GM12801 (cell line): Measurements from ENCODE around the gene JMJD8.

Source experiments
- TF ChIP-seq, protein P1 (sequence below): IDR thresholded peaks from one replicate; pipeline ENCODE4 v1.5.1; 2011; ENCODE audit warnings: control low read depth; ENCODE audit not compliant: insufficient read length; ENCODE audit errors: extremely low read depth

The JMJD8 gene

DNA sequence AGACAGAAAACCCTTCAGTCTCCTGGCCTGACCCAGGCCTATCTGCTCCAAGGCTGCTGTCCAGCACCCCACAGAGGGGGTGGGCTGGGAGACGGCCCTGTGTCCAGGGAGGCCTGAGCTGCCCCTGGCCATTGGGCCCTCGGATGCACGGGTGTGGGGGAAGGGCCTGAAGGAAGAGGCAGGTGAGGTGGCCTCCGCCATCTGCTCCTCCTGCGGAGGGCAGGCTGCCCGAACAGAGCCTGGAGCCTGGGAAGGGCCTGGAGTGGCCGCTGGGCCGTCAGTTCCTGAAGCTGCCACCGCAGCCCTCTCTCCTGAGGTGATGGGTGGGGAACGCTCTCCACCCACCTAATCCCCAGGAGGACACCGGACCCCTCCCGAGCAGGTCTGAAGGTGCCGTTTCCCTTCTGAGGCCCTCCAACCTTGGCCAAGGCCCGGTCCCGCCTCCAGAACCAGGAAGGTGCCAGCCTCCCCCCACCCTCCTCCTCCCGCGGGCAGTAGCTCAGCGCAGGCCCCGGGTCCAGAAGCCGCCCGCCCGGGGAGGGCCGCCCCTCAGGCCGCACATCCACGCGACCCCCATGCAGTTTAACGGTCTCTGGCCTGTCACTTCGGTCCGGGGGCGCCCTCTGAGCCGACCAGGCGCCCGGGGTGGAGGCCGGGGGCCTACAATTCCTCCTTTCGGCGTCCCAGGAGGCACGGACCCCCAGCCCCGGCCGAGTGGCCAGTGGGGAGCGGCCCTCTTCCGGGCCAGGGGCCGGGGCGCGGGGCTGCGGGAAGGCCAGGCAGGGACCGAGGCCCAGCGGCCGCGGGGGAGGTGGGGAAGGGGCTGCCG is 20.6 kb upstream of the JMJD8 start:
- TF ChIP-seq, protein P1, sequence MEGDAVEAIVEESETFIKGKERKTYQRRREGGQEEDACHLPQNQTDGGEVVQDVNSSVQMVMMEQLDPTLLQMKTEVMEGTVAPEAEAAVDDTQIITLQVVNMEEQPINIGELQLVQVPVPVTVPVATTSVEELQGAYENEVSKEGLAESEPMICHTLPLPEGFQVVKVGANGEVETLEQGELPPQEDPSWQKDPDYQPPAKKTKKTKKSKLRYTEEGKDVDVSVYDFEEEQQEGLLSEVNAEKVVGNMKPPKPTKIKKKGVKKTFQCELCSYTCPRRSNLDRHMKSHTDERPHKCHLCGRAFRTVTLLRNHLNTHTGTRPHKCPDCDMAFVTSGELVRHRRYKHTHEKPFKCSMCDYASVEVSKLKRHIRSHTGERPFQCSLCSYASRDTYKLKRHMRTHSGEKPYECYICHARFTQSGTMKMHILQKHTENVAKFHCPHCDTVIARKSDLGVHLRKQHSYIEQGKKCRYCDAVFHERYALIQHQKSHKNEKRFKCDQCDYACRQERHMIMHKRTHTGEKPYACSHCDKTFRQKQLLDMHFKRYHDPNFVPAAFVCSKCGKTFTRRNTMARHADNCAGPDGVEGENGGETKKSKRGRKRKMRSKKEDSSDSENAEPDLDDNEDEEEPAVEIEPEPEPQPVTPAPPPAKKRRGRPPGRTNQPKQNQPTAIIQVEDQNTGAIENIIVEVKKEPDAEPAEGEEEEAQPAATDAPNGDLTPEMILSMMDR = no peak

DNA sequence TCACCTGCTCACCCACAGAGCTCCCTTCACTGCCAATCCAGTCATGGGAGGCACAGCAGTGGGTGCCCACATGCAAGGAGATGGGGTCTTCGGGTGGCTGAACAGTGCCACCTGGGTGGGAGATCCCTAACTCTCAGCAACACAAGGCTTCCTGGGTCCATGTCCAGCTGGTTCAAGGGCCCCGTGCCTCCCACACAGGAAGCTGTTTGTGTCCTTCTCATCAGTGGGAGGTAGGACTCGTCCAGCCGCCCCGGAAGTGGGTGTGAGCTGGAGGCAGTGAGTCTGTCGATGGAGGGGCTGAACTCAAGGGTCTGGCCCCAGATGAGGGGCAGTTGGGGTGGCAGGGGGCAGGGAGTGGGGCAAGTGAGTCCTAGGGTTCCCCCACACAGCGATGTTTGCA is 19.9 kb upstream of the JMJD8 start:
- TF ChIP-seq, protein P1 = no peak

- TF ChIP-seq, protein P1 = no peak
Observed at GRCh38 chr16:703406-703805, 19.3 kb upstream of the JMJD8 start.

- TF ChIP-seq, protein P1 = no peak
Observed at GRCh38 chr16:702341-702740, 18.2 kb upstream of the JMJD8 start.

DNA sequence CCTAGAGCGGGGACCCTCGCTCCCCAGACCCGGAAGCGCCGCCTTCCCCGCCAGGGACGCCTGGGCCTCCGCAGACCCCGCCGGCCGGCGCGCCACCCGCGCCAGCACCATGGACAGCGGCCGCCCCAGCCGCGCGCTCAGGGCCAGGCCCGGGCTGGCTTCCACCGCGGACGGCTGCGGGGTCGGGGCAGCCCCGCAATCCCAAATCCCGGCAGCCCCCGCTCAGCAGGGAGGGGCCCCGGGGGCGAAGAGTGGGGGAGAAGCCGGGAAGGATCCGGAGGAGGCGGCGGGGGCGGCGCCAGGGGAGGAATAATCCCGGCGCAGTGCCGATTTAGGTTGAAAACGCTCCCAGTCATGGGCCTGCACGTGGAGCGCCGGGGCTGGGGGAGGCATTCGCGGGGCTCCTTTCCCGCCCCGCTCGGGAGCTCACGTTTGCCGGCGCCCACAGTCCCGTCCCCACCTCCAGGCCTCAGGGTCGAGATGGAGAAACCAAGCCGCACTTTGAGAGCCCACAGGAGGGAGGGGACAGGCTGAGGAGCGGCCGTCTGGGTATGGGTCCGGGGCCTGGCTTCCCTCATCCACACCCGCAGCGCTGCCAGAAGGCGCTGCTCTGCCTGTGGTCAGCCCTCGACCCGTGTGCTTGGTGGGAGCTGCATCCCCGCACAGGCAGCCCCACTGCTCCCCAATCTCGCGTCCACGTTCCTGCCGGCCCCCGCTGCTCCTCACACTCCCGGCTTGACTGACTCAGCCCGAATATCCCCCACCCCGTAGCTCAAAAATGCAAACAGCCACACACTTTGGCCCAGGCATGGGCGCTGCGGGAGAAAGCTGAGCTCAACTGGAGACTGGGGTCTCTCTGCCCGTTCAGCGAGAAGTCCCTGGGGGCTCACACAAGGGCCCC is 16.8 kb upstream of the JMJD8 start:
- TF ChIP-seq, protein P1 = no peak

DNA sequence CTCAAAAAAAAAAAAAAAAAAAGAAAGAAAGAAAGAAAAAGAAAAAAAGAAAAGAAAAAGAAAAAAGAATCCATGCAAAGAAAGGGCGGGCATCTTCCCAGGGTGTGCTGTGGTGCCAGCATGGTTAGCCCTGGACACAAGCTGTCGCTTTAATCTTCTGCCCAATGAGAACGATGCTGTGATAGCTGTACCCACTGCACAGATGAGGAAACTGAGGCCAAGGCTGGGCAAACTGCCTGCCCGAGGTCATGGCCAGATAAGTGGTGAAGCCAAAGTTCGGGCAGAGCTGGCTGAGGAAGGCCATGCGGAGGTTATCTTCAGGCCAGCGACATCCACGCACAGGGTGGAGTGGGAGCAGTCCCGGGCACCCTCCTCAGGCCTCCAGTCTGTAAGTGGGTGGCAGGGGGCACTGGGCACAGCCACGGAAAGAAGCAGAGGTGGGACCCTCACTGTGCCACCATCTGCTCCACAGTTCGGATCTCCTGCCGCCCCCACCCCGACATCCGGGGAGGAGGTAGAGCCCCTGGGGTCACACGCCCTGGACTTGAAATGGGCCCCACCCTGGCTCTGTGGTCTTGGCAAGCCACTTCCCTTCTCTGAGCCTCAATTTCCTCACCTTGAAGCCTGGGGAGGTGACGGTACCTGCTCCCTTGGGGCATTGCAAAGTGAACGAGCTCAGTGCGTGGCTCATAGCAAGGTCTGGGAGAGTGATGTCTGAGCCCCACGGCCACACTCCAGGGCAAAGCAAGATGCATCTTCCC is 15.0 kb upstream of the JMJD8 start:
- TF ChIP-seq, protein P1 = no peak
